SU-DHL-6 (cell line): Measurements from ENCODE around the gene FSCN2.

Source experiments
- CTCF ChIP-seq: fragments of 200-600 bp; sonication (generic); IDR thresholded peaks from one replicate; pipeline ENCODE4 v1.5.1; 2017; ENCODE audit warnings: antibody characterized with exemption, mild to moderate bottlenecking, low read length, moderate library complexity; ENCODE audit not compliant: insufficient read depth, poor library complexity, severe bottlenecking
- EZH2phosphoT487 ChIP-seq: fragments of 200-600 bp; sonication (generic), shearing (Covaris generic); conservative IDR thresholded peaks from 2 replicates; pipeline ENCODE4 v1.6.1; 2018; ENCODE audit warnings: mild to moderate bottlenecking, antibody characterized with exemption, low read length, moderate library complexity, mixed read lengths

- no peak for TF ChIP-seq CTCF
- no peak for TF ChIP-seq EZH2phosphoT487
These were observed 36.6 kb downstream of the FSCN2 start for GRCh38 chr17:81564778-81565177.
